ENCODE measurements around the gene PLXNA1.

The PLXNA1 gene

GRCh38 chr3:126941721-126942270, 41.1 kb upstream of the PLXNA1 start:
- no peaks in the 10 kb centered on the region for H3K27me3 ChIP-seq (ENCODE audit: low read depth, low read length)
- H3K36me3 ChIP-seq (ENCODE audit: control insufficient read depth in 1 of 2, insufficient read depth in 2 of 2, low read length in 2 of 2): no peaks in the 10 kb centered on the region
- no peaks in the 10 kb centered on the region for H3K9me3 ChIP-seq (ENCODE audit: control insufficient read depth in 1 of 2, low read length in 2 of 2)
- no peak overlapping the region for H3K27ac ChIP-seq (ENCODE audit: low read length)
- peaks cover 0 to 9% of the 10 kb centered on the region in 2 donors for H3K4me1 ChIP-seq (ENCODE audit: control insufficient read depth in 1 of 2, insufficient read depth in 2 of 2, low read length in 2 of 2)
- no peak overlapping the region for H3K4me3 ChIP-seq (ENCODE audit: low read depth in 1 of 2, low read length in 2 of 2)

GRCh38 chr3:126944089-126944965, 38.6 kb upstream of the PLXNA1 start:
- no peak overlapping the region for H3K27ac ChIP-seq (ENCODE audit: low read length)
- no peaks in the 10 kb centered on the region for H3K27me3 ChIP-seq (ENCODE audit: low read depth, low read length)
- H3K36me3 ChIP-seq (ENCODE audit: control insufficient read depth in 1 of 2, insufficient read depth in 2 of 2, low read length in 2 of 2): peaks cover 0 to 7% of the 10 kb centered on the region in 2 donors
- H3K9me3 ChIP-seq (ENCODE audit: control insufficient read depth in 1 of 2, low read length in 2 of 2): no peaks in the 10 kb centered on the region
- no peaks in the 10 kb centered on the region for H3K4me1 ChIP-seq (ENCODE audit: control insufficient read depth in 1 of 2, insufficient read depth in 2 of 2, low read length in 2 of 2)
- no peak overlapping the region for H3K4me3 ChIP-seq (ENCODE audit: low read depth in 1 of 2, low read length in 2 of 2)

GRCh38 chr3:126945171-126945721, 37.7 kb upstream of the PLXNA1 start:
- no peaks in the 10 kb centered on the region for H3K4me1 ChIP-seq (ENCODE audit: control insufficient read depth in 1 of 2, insufficient read depth in 2 of 2, low read length in 2 of 2)
- H3K9me3 ChIP-seq (ENCODE audit: control insufficient read depth in 1 of 2, low read length in 2 of 2): no peaks in the 10 kb centered on the region
- no peaks in the 10 kb centered on the region for H3K27me3 ChIP-seq (ENCODE audit: low read depth, low read length)
- peaks cover 0 to 7% of the 10 kb centered on the region in 2 donors for H3K36me3 ChIP-seq (ENCODE audit: control insufficient read depth in 1 of 2, insufficient read depth in 2 of 2, low read length in 2 of 2)
- no peak overlapping the region for H3K27ac ChIP-seq (ENCODE audit: low read length)
- no peak overlapping the region for H3K4me3 ChIP-seq (ENCODE audit: low read depth in 1 of 2, low read length in 2 of 2)

GRCh38 chr3:126945891-126946290, 37.0 kb upstream of the PLXNA1 start:
- no peaks in the 10 kb centered on the region for H3K27me3 ChIP-seq (ENCODE audit: low read depth, low read length)

GRCh38 chr3:126946405-126946804, 36.5 kb upstream of the PLXNA1 start:
- no peaks in the 10 kb centered on the region for H3K27me3 ChIP-seq (ENCODE audit: low read depth, low read length)
- peaks cover 0 to 7% of the 10 kb centered on the region in 2 donors for H3K36me3 ChIP-seq (ENCODE audit: control insufficient read depth in 1 of 2, insufficient read depth in 2 of 2, low read length in 2 of 2)
- H3K9me3 ChIP-seq (ENCODE audit: control insufficient read depth in 1 of 2, low read length in 2 of 2): no peaks in the 10 kb centered on the region
- H3K27ac ChIP-seq (ENCODE audit: low read length): no peak overlapping the region
- H3K4me1 ChIP-seq (ENCODE audit: control insufficient read depth in 1 of 2, insufficient read depth in 2 of 2, low read length in 2 of 2): no peaks in the 10 kb centered on the region
- H3K4me3 ChIP-seq (ENCODE audit: low read depth in 1 of 2, low read length in 2 of 2): no peak overlapping the region

More at GRCh38 chr3:126945891-126946290, 37.0 kb upstream of the PLXNA1 start:
- Histone ChIP-seq H3K36me3 (ENCODE audit: control insufficient read depth in 1 of 2, insufficient read depth in 2 of 2, low read length in 2 of 2) (peaks cover 0 to 7% of the 10 kb centered on the region in 2 donors), H3K9me3 (ENCODE audit: control insufficient read depth in 1 of 2, low read length in 2 of 2) (no peaks in the 10 kb centered on the region), H3K27ac (ENCODE audit: low read length) (no peak overlapping the region), H3K4me1 (ENCODE audit: control insufficient read depth in 1 of 2, insufficient read depth in 2 of 2, low read length in 2 of 2) (no peaks in the 10 kb centered on the region), H3K4me3 (ENCODE audit: low read depth in 1 of 2, low read length in 2 of 2) (no peak overlapping the region)

GRCh38 chr3:126947429-126947828, 35.5 kb upstream of the PLXNA1 start:
- no peaks in the 10 kb centered on the region for H3K27me3 ChIP-seq (ENCODE audit: low read depth, low read length)
- peaks cover 0 to 7% of the 10 kb centered on the region in 2 donors for H3K36me3 ChIP-seq (ENCODE audit: control insufficient read depth in 1 of 2, insufficient read depth in 2 of 2, low read length in 2 of 2)
- H3K4me1 ChIP-seq (ENCODE audit: control insufficient read depth in 1 of 2, insufficient read depth in 2 of 2, low read length in 2 of 2): no peaks in the 10 kb centered on the region
- H3K9me3 ChIP-seq (ENCODE audit: control insufficient read depth in 1 of 2, low read length in 2 of 2): no peaks in the 10 kb centered on the region
- no peak overlapping the region for H3K4me3 ChIP-seq (ENCODE audit: low read depth in 1 of 2, low read length in 2 of 2)
- no peak overlapping the region for H3K27ac ChIP-seq (ENCODE audit: low read length)

GRCh38 chr3:126948980-126949535, 33.9 kb upstream of the PLXNA1 start:
- peaks cover 0 to 7% of the 10 kb centered on the region in 2 donors for H3K36me3 ChIP-seq (ENCODE audit: control insufficient read depth in 1 of 2, insufficient read depth in 2 of 2, low read length in 2 of 2)
- no peaks in the 10 kb centered on the region for H3K9me3 ChIP-seq (ENCODE audit: control insufficient read depth in 1 of 2, low read length in 2 of 2)
- H3K4me3 ChIP-seq (ENCODE audit: low read depth in 1 of 2, low read length in 2 of 2): no peak overlapping the region
- no peak overlapping the region for H3K27ac ChIP-seq (ENCODE audit: low read length)
- H3K27me3 ChIP-seq (ENCODE audit: low read depth, low read length): no peaks in the 10 kb centered on the region
- H3K4me1 ChIP-seq (ENCODE audit: control insufficient read depth in 1 of 2, insufficient read depth in 2 of 2, low read length in 2 of 2): no peaks in the 10 kb centered on the region

- Histone ChIP-seq H3K9me3 (ENCODE audit: control insufficient read depth in 1 of 2, low read length in 2 of 2) (no peaks in the 10 kb centered on the region), H3K27ac (ENCODE audit: low read length) (no peak overlapping the region), H3K4me3 (ENCODE audit: low read depth in 1 of 2, low read length in 2 of 2) (no peak overlapping the region), H3K36me3 (ENCODE audit: control insufficient read depth in 1 of 2, insufficient read depth in 2 of 2, low read length in 2 of 2) (peaks cover 0 to 7% of the 10 kb centered on the region in 2 donors), H3K4me1 (ENCODE audit: control insufficient read depth in 1 of 2, insufficient read depth in 2 of 2, low read length in 2 of 2) (no peaks in the 10 kb centered on the region), H3K27me3 (ENCODE audit: low read depth, low read length) (no peaks in the 10 kb centered on the region)
Observed at GRCh38 chr3:126951561-126951960, 31.4 kb upstream of the PLXNA1 start.

GRCh38 chr3:126952261-126952982, 30.5 kb upstream of the PLXNA1 start:
- Histone ChIP-seq H3K27ac (ENCODE audit: low read length) (no peak overlapping the region), H3K27me3 (ENCODE audit: low read depth, low read length) (no peaks in the 10 kb centered on the region), H3K4me1 (ENCODE audit: control insufficient read depth in 1 of 2, insufficient read depth in 2 of 2, low read length in 2 of 2) (no peaks in the 10 kb centered on the region), H3K36me3 (ENCODE audit: control insufficient read depth in 1 of 2, insufficient read depth in 2 of 2, low read length in 2 of 2) (peaks cover 0 to 7% of the 10 kb centered on the region in 2 donors), H3K9me3 (ENCODE audit: control insufficient read depth in 1 of 2, low read length in 2 of 2) (no peaks in the 10 kb centered on the region), H3K4me3 (ENCODE audit: low read depth in 1 of 2, low read length in 2 of 2) (no peak overlapping the region)

GRCh38 chr3:126952983-126953660, 29.8 kb upstream of the PLXNA1 start:
- no peak overlapping the region for H3K4me3 ChIP-seq (ENCODE audit: low read depth in 1 of 2, low read length in 2 of 2)
- no peaks in the 10 kb centered on the region for H3K27me3 ChIP-seq (ENCODE audit: low read depth, low read length)
- H3K27ac ChIP-seq (ENCODE audit: low read length): no peak overlapping the region

More at GRCh38 chr3:126952983-126953660, 29.8 kb upstream of the PLXNA1 start:
- Histone ChIP-seq H3K9me3 (ENCODE audit: control insufficient read depth in 1 of 2, low read length in 2 of 2) (no peaks in the 10 kb centered on the region), H3K36me3 (ENCODE audit: control insufficient read depth in 1 of 2, insufficient read depth in 2 of 2, low read length in 2 of 2) (peaks cover 0 to 1% of the 10 kb centered on the region in 2 donors), H3K4me1 (ENCODE audit: control insufficient read depth in 1 of 2, insufficient read depth in 2 of 2, low read length in 2 of 2) (no peaks in the 10 kb centered on the region)

All from muscle layer of duodenum (tissue), 2 donors.